ENCODE data around the gene INPP4A. TPM values are rescaled to one million over a fixed set of nuclear protein-coding genes. Genes with fewer than 3 reads are reported as not detected.
A peak's percentile ranks its signal among the peaks of the same experiment; 100 is the strongest.

INPP4A gene
- total and polyA plus RNA-seq, 7 experiments from 2014 or later, result 51.4 to 165 (median 145) TPM

- ATAC-seq (no peak), DNase-seq (no peak)
- Histone ChIP-seq H3K9me3 (ENCODE audit: control insufficient read depth in 2 of 3, low read length in 3 of 3) (peaks cover 0 to 11% (median 6%) of the 10 kb centered on the region in 3 experiments), H3K4me3 (ENCODE audit: low read length) (no peak overlapping the region), H3K4me1 (ENCODE audit: control insufficient read depth in 2 of 2, insufficient read depth in 2 of 2, low read length in 2 of 2) (peaks cover 30 to 66% of the 10 kb centered on the region in 2 donors), H3K27me3 (ENCODE audit: control insufficient read depth in 2 of 2, insufficient read depth in 2 of 2, low read length in 2 of 2) (no peaks in the 10 kb centered on the region), H3K36me3 (ENCODE audit: control insufficient read depth in 2 of 3, insufficient read depth in 3 of 3, low read length in 3 of 3) (peaks cover 0 to 22% (median 0%) of the 10 kb centered on the region in 3 experiments), H3K27ac (ENCODE audit: low read depth, low read length) (no peak overlapping the region)
- Mint-ChIP-seq H3K9me3 (peaks cover 3 to 21% (median 12%) of the 10 kb centered on the region in 11 donors), H3K27ac (peak overlapping the region in 5 of 9 donors; percentile 36 to 91 (median 79)), H3K4me3 (peak overlapping the region in 3 of 10 donors; percentile 30 to 52 (median 49)), H3K36me3 (peaks cover 24 to 54% (median 33%) of the 10 kb centered on the region in 5 donors), H3K27me3 (no peaks in the 10 kb centered on the region), H3K4me1 (peaks cover 55 to 96% (median 93%) of the 10 kb centered on the region in 7 donors)
- ChIA-PET POLR2A (interaction anchor here (1.2 kb wide), 1 partner anchor 9 kb away, joined by 3 read pairs; no protein-coding TSS in a partner anchor), CTCF (interaction anchor here (1.6 kb wide), 1 partner anchor 13 kb away, joined by 7 read pairs; no protein-coding TSS in a partner anchor)
- intact Hi-C loops (cut with micrococcal nuclease), result no loop called here
These were observed 56.6 kb downstream of the INPP4A start for GRCh38 chr2:98501223-98501622.

DNA sequence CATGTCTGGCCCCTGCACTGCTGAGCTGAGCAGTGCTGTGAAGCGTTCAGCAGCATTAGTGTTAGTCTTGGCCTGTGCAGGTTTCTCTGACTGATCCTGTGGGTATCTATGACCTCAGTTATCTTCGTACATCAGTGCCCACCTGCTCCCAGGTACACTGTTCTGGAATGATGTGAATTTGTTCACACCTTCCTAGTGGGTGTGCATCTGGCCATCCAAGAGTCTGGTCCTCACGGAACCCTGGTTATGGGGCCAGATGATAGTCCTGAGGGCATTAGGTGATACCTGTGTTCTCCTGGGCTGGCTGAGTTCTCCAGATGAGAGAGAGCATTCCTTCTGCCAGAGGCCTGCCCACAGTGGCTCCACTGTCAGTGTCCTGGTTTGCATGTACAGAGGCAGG lies 57.2 kb downstream of the INPP4A start:
- intact Hi-C loops (cut with micrococcal nuclease), result loop anchor here in 1 of 2 donors (2.0 kb wide), 1 partner anchor 15 kb away; no protein-coding TSS in a partner anchor
- Histone ChIP-seq H3K27me3 (ENCODE audit: control insufficient read depth in 2 of 2, insufficient read depth in 2 of 2, low read length in 2 of 2) (no peaks in the 10 kb centered on the region), H3K4me1 (ENCODE audit: control insufficient read depth in 2 of 2, insufficient read depth in 2 of 2, low read length in 2 of 2) (peaks cover 33 to 71% of the 10 kb centered on the region in 2 donors), H3K36me3 (ENCODE audit: control insufficient read depth in 2 of 3, insufficient read depth in 3 of 3, low read length in 3 of 3) (peaks cover 0 to 18% (median 0%) of the 10 kb centered on the region in 3 experiments), H3K27ac (ENCODE audit: low read depth, low read length) (peak overlapping the region; percentile 9), H3K4me3 (ENCODE audit: low read length) (no peak overlapping the region), H3K9me3 (ENCODE audit: control insufficient read depth in 2 of 3, low read length in 3 of 3) (peaks cover 0 to 4% (median 0%) of the 10 kb centered on the region in 3 experiments)
- H3K36me3 Mint-ChIP-seq, result peaks cover 17 to 47% (median 26%) of the 10 kb centered on the region in 5 donors
- ChIA-PET POLR2A (no interaction called here), CTCF (no interaction called here)
- H3K27me3 Mint-ChIP-seq, result no peaks in the 10 kb centered on the region
- H3K27ac Mint-ChIP-seq, result peak overlapping the region in 7 of 9 donors; percentile 64 to 91 (median 79)
- DNase-seq (no peak), ATAC-seq (no peak)
- H3K4me1 Mint-ChIP-seq, result peaks cover 55 to 96% (median 93%) of the 10 kb centered on the region in 7 donors
- H3K4me3 Mint-ChIP-seq, result peak overlapping the region in 6 of 10 donors; percentile 27 to 54 (median 46)
- H3K9me3 Mint-ChIP-seq, result peaks cover 0 to 15% (median 6%) of the 10 kb centered on the region in 11 donors

DNA sequence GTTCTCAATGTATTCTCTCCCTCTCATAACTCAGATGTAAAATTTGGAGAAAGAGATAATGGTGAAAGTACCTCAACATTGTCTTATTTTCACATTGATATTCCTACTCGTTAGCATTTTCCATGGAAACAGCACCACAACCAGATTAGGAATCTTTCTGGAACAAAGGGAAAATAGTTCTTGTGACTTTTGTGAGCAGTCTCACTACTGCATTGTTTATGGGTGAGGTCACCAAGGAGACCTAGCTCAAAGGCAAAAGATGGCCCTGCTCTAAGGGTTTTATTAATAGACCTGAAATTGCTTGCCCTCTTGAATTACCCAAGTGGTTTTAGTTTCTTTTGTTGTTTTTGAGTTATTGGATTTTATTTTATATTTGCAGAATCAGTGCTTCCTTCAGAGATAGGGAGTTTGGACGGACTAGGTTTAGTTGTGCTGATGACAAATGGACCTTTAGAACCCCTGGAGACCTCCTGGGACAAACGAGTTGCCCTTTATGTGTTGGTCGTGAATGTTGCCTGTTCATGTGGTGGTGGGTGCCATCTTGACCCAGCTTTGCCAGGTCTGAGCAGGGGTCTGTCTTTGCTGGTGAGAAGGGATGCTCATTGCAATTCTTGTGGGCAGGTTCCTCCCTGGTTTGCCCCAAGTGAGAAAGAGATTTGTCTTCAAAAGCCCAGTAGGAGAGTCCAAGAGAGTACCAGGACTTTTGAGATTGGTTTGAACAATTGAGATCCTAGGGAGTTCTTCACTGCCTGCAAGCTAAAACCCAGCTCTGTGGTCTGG lies 58.1 kb downstream of the INPP4A start:
- H3K36me3 ChIP-seq (ENCODE audit: control insufficient read depth in 2 of 3, insufficient read depth in 3 of 3, low read length in 3 of 3), result peaks cover 0 to 15% (median 0%) of the 10 kb centered on the region in 3 experiments
- H3K9me3 Mint-ChIP-seq, result peaks cover 0 to 8% (median 2%) of the 10 kb centered on the region in 11 donors
- no peak overlapping the region for H3K4me3 ChIP-seq (ENCODE audit: low read length)
- H3K4me1 Mint-ChIP-seq, result peaks cover 61 to 96% (median 95%) of the 10 kb centered on the region in 7 donors
- H3K27ac ChIP-seq (ENCODE audit: low read depth, low read length), result no peak overlapping the region
- ChIA-PET POLR2A (interaction anchor here (4.3 kb wide), 1 partner anchor 39 kb away, joined by 24 read pairs; no protein-coding TSS in a partner anchor), CTCF (interaction anchor here (0.8 kb wide), 1 partner anchor 90 kb away, joined by 3 read pairs; no protein-coding TSS in a partner anchor)
- peaks cover 17 to 41% (median 22%) of the 10 kb centered on the region in 5 donors for H3K36me3 Mint-ChIP-seq
- intact Hi-C loops (cut with micrococcal nuclease), result loop anchor here in 1 of 2 donors (1.0 to 2.0 kb wide), 2 partner anchors 7 to 14 kb away; no protein-coding TSS in a partner anchor
- H3K9me3 ChIP-seq (ENCODE audit: control insufficient read depth in 2 of 3, low read length in 3 of 3), result no peaks in the 10 kb centered on the region
- H3K4me1 ChIP-seq (ENCODE audit: control insufficient read depth in 2 of 2, insufficient read depth in 2 of 2, low read length in 2 of 2), result peaks cover 33 to 79% of the 10 kb centered on the region in 2 donors
- no peak for DNase-seq
- H3K27me3 Mint-ChIP-seq, result no peaks in the 10 kb centered on the region
- H3K27me3 ChIP-seq (ENCODE audit: control insufficient read depth in 2 of 2, insufficient read depth in 2 of 2, low read length in 2 of 2), result no peaks in the 10 kb centered on the region
- no peak for ATAC-seq
- peak overlapping the region; percentile 20 to 91 (median 70) for H3K27ac Mint-ChIP-seq
- H3K4me3 Mint-ChIP-seq, result peak overlapping the region in 9 of 10 donors; percentile 2 to 54 (median 40)

- H3K36me3 ChIP-seq (ENCODE audit: control insufficient read depth in 2 of 3, insufficient read depth in 3 of 3, low read length in 3 of 3), result peaks cover 0 to 13% (median 0%) of the 10 kb centered on the region in 3 experiments
- no peak for ATAC-seq
- Mint-ChIP-seq H3K4me3 (peak overlapping the region in 8 of 10 donors; percentile 27 to 54 (median 44)), H3K36me3 (peaks cover 11 to 35% (median 14%) of the 10 kb centered on the region in 5 donors), H3K27me3 (no peaks in the 10 kb centered on the region), H3K9me3 (peaks cover 0 to 2% (median 0%) of the 10 kb centered on the region in 11 donors), H3K27ac (peak overlapping the region; percentile 4 to 92 (median 79)), H3K4me1 (peaks cover 62 to 96% (median 95%) of the 10 kb centered on the region in 7 donors)
- H3K27ac ChIP-seq (ENCODE audit: low read depth, low read length), result no peak overlapping the region
- ChIA-PET CTCF (interaction anchor here (0.6 to 2.2 kb wide), 3 partner anchors 11 to 91 kb away, joined by 3 to 11 read pairs (median 3); no protein-coding TSS in a partner anchor), POLR2A (interaction anchor here (0.8 to 4.3 kb wide), 3 partner anchors 37 to 54 kb away, joined by 3 to 24 read pairs (median 4); no protein-coding TSS in a partner anchor)
- no peak for DNase-seq
- no peaks in the 10 kb centered on the region for H3K27me3 ChIP-seq (ENCODE audit: control insufficient read depth in 2 of 2, insufficient read depth in 2 of 2, low read length in 2 of 2)
- intact Hi-C loops (cut with micrococcal nuclease), result loop anchor here in 1 of 2 donors (1.0 to 2.0 kb wide), 4 partner anchors 8 to 59 kb away; partner anchors contain the start of gene INPP4A
- no peak overlapping the region for H3K4me3 ChIP-seq (ENCODE audit: low read length)
- peaks cover 33 to 85% of the 10 kb centered on the region in 2 donors for H3K4me1 ChIP-seq (ENCODE audit: control insufficient read depth in 2 of 2, insufficient read depth in 2 of 2, low read length in 2 of 2)
- H3K9me3 ChIP-seq (ENCODE audit: control insufficient read depth in 2 of 3, low read length in 3 of 3), result no peaks in the 10 kb centered on the region
These were observed 58.9 kb downstream of the INPP4A start for GRCh38 chr2:98503481-98504105.

GRCh38 chr2:98504381-98505109 lies 59.9 kb downstream of the INPP4A start:
- Mint-ChIP-seq H3K4me1 (peaks cover 68 to 96% (median 95%) of the 10 kb centered on the region in 7 donors), H3K36me3 (peaks cover 8 to 29% (median 11%) of the 10 kb centered on the region in 5 donors), H3K27me3 (no peaks in the 10 kb centered on the region), H3K27ac (peak overlapping the region; percentile 51 to 92 (median 79)), H3K4me3 (peak overlapping the region in 9 of 10 donors; percentile 26 to 54 (median 45)), H3K9me3 (peaks cover 0 to 2% (median 0%) of the 10 kb centered on the region in 11 donors)
- ATAC-seq, result no peak
- peaks cover 37 to 88% of the 10 kb centered on the region in 2 donors for H3K4me1 ChIP-seq (ENCODE audit: control insufficient read depth in 2 of 2, insufficient read depth in 2 of 2, low read length in 2 of 2)
- H3K27ac ChIP-seq (ENCODE audit: low read depth, low read length), result peak overlapping the region; percentile 54
- ChIA-PET POLR2A (interaction anchor here (0.8 to 4.3 kb wide), 6 partner anchors 11 to 59 kb away, joined by 3 to 24 read pairs (median 4); no protein-coding TSS in a partner anchor), CTCF (interaction anchor here (0.6 to 2.2 kb wide), 2 partner anchors 12 to 17 kb away, joined by 3 to 11 read pairs; no protein-coding TSS in a partner anchor)
- H3K36me3 ChIP-seq (ENCODE audit: control insufficient read depth in 2 of 3, insufficient read depth in 3 of 3, low read length in 3 of 3), result peaks cover 0 to 7% (median 0%) of the 10 kb centered on the region in 3 experiments
- DNase-seq, result no peak
- H3K4me3 ChIP-seq (ENCODE audit: low read length), result no peak overlapping the region
- intact Hi-C loops (cut with micrococcal nuclease), result loop anchor here (2.0 to 5.0 kb wide), 3 partner anchors 16 to 60 kb away; partner anchors contain the start of gene INPP4A (in 1 of the 2)
- no peaks in the 10 kb centered on the region for H3K27me3 ChIP-seq (ENCODE audit: control insufficient read depth in 2 of 2, insufficient read depth in 2 of 2, low read length in 2 of 2)
- H3K9me3 ChIP-seq (ENCODE audit: control insufficient read depth in 2 of 3, low read length in 3 of 3), result no peaks in the 10 kb centered on the region

Measured in naive thymus-derived CD4-positive, alpha-beta T cell (primary cell).